Measurements from ENCODE around the gene ATP6V0D1.
A peak's percentile ranks its signal among the peaks of the same experiment; 100 is the strongest.
"Not testable (repeated sequence)": the region's sequence is repeated elsewhere in the genome, so short reads cannot be mapped to it uniquely, and the experiment has no call there.

ATP6V0D1 gene

DNA sequence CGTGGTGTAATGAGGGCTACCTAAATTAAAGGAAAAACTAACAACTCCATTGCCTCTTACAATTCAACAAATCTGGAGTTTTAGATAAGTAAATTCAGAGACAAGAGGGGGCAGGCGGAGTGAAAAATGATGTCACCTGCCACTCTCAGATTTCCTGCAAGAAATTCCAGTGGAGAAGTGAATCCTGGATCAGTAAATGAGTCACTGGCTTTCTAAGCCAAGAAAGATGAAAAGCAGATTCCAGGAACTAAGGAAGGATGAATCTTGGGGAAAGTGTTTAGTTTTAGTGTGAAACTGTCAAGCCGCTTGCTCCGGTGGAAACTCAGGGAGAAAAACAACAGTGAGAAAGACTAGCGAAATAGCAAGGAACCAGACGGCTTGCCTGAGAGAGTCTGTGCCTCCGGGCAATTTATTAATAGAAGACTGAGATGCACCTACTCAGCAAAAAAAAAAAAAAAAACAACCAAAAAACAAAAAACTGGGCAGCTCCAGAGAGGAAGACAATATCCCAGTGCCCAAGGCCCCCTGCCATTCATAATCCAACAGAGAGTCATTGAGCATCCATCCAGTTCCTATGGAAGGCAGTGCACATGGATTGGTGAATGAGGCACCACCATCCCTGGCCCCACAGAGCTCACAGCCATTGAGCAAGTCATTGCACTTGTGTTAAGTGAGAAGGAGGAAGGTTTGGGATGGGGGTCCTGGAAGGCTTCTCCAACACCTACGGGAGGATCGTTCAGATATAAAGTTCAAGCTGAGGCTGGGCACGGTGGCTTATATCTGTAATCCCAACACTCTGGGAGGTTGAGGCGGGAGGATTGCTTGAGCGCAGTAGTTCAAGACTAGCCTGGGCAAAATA, 35.6 kb upstream of the ATP6V0D1 start:
- DNase-seq (ENCODE audit: low read depth) = no peak
- TF ChIP-seq, protein P1, sequence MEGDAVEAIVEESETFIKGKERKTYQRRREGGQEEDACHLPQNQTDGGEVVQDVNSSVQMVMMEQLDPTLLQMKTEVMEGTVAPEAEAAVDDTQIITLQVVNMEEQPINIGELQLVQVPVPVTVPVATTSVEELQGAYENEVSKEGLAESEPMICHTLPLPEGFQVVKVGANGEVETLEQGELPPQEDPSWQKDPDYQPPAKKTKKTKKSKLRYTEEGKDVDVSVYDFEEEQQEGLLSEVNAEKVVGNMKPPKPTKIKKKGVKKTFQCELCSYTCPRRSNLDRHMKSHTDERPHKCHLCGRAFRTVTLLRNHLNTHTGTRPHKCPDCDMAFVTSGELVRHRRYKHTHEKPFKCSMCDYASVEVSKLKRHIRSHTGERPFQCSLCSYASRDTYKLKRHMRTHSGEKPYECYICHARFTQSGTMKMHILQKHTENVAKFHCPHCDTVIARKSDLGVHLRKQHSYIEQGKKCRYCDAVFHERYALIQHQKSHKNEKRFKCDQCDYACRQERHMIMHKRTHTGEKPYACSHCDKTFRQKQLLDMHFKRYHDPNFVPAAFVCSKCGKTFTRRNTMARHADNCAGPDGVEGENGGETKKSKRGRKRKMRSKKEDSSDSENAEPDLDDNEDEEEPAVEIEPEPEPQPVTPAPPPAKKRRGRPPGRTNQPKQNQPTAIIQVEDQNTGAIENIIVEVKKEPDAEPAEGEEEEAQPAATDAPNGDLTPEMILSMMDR (conservative IDR thresholded peaks at IDR 0.05; ENCODE audit: low read depth, low read length) = no peak
- H3K4me3 ChIP-seq (ENCODE audit: low read length) = no peak overlapping the region

GRCh38 chr16:67514382-67514828, 33.4 kb upstream of the ATP6V0D1 start:
- no peak for DNase-seq (ENCODE audit: low read depth)
- TF ChIP-seq, protein P1 (conservative IDR thresholded peaks at IDR 0.05; ENCODE audit: low read depth, low read length) = peak; percentile 76
- H3K4me3 ChIP-seq (ENCODE audit: low read length) = no peak overlapping the region

- not testable (repeated sequence) for DNase-seq (ENCODE audit: low read depth); H3K4me3 ChIP-seq (ENCODE audit: low read length)
These were observed 32.9 kb upstream of the ATP6V0D1 start for GRCh38 chr16:67513892-67514291.

- no peak for DNase-seq (ENCODE audit: low read depth)
- H3K4me3 ChIP-seq (ENCODE audit: low read length) = no peak overlapping the region
- TF ChIP-seq, protein P1 (conservative IDR thresholded peaks at IDR 0.05; ENCODE audit: low read depth, low read length) = no peak
These were observed 28.1 kb upstream of the ATP6V0D1 start for GRCh38 chr16:67509016-67509415.

GRCh38 chr16:67506468-67506867, 25.5 kb upstream of the ATP6V0D1 start:
- TF ChIP-seq, protein P1 (conservative IDR thresholded peaks at IDR 0.05; ENCODE audit: low read depth, low read length) = no peak
- H3K4me3 ChIP-seq (ENCODE audit: low read length) = no peak overlapping the region
- DNase-seq (ENCODE audit: low read depth) = no peak

GRCh38 chr16:67504031-67505021, 23.4 kb upstream of the ATP6V0D1 start:
- no peak overlapping the region for H3K4me3 ChIP-seq (ENCODE audit: low read length)
- TF ChIP-seq, protein P1 (conservative IDR thresholded peaks at IDR 0.05; ENCODE audit: low read depth, low read length) = no peak
- DNase-seq (ENCODE audit: low read depth) = no peak

- no peak overlapping the region for H3K4me3 ChIP-seq (ENCODE audit: low read length)
- TF ChIP-seq, protein P1 (conservative IDR thresholded peaks at IDR 0.05; ENCODE audit: low read depth, low read length) = no peak
- no peak for DNase-seq (ENCODE audit: low read depth)
These were observed 18.1 kb upstream of the ATP6V0D1 start for GRCh38 chr16:67499106-67499505.

Data from retinal pigment epithelial cell (primary cell).